SK-N-DZ (cell line): Measurements from ENCODE around the gene ATXN1.

ENCODE experiments used
- DNase-seq: peaks from one replicate; pipeline ENCODE4 v3.0.0-alpha.2; 2015; ENCODE audit warnings: low spot score

ATXN1 gene

GRCh38 chr6:16258709-16259075, 502.6 kb downstream of the ATXN1 start:
- DNase-seq: no peak

GRCh38 chr6:16257999-16258708, 503.1 kb downstream of the ATXN1 start:
- no peak for DNase-seq

GRCh38 chr6:16256781-16257180, 504.5 kb downstream of the ATXN1 start:
- DNase-seq: peak; percentile 54

- DNase-seq: no peak
Observed at GRCh38 chr6:16254535-16254934, 506.7 kb downstream of the ATXN1 start.

GRCh38 chr6:16253399-16254144, 507.7 kb downstream of the ATXN1 start:
- no peak for DNase-seq

GRCh38 chr6:16252686-16253299, 508.5 kb downstream of the ATXN1 start:
- no peak for DNase-seq

- DNase-seq: no peak
Observed at GRCh38 chr6:16251706-16252105, 509.6 kb downstream of the ATXN1 start.

- DNase-seq: no peak
Observed at GRCh38 chr6:16249971-16250370, 511.3 kb downstream of the ATXN1 start.
